Epithelial cell of esophagus (primary cell): ENCODE data around the gene FHIT.

Experiments used
- DNase-seq: peaks from one replicate; pipeline ENCODE4 v3.0.0; 2010; ENCODE audit warnings: low read depth
- H3K4me3 ChIP-seq: 2 replicates; pipeline ENCODE4 v1.5.1; 2011; ENCODE audit warnings: mild to moderate bottlenecking, low read length, control low read depth
- TF ChIP-seq, protein P1 (sequence below): IDR thresholded peaks from 2 replicates; pipeline ENCODE4 v1.5.1; 2011; ENCODE audit warnings: low read depth, mild to moderate bottlenecking, low read length, control low read depth, inconsistent platforms; ENCODE audit not compliant: insufficient read depth; ENCODE audit errors: missing control alignments

Gene FHIT

DNA sequence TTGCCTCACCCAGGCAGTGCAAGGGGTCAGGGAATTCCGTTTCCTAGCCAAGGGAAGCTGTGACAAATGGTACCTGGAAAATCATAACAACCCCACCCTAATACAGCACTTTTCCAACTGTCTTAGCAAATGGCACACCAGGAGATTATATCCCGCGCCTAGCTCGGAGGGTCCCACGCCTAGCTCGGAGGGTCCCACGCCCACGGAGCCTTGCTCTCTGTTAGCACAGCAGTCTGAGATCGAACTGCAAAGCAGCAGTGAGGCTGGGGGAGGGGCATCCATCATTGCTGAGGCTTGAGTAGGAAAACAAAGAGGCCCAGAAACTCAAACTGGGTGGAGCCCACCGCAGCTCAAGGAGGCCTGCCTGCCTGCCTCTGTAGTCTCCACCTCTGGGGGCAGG is 208.1 kb downstream of the FHIT start:
- no peak for DNase-seq
- TF ChIP-seq, protein P1, sequence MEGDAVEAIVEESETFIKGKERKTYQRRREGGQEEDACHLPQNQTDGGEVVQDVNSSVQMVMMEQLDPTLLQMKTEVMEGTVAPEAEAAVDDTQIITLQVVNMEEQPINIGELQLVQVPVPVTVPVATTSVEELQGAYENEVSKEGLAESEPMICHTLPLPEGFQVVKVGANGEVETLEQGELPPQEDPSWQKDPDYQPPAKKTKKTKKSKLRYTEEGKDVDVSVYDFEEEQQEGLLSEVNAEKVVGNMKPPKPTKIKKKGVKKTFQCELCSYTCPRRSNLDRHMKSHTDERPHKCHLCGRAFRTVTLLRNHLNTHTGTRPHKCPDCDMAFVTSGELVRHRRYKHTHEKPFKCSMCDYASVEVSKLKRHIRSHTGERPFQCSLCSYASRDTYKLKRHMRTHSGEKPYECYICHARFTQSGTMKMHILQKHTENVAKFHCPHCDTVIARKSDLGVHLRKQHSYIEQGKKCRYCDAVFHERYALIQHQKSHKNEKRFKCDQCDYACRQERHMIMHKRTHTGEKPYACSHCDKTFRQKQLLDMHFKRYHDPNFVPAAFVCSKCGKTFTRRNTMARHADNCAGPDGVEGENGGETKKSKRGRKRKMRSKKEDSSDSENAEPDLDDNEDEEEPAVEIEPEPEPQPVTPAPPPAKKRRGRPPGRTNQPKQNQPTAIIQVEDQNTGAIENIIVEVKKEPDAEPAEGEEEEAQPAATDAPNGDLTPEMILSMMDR: no peak
- H3K4me3 ChIP-seq: no peak overlapping the region

DNA sequence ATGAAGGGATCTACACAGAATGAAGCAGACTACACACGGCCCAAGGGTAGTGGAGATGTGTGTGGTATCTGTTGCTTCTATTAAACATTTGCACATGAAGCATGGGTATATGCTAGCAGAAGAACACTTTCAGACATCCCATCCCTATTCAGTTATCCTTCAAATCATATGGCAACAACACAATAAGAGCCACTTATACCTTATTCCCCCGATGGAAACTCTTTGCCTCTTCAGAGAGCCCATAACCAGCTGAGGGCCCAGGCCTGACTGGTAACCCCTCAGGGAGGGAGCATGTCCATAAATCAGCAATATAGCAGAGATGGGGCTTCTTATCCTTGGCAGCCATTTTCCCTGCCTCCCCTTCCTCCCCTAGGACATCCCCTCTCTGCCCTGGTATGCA is 210.6 kb downstream of the FHIT start:
- DNase-seq: no peak
- TF ChIP-seq, protein P1: no peak

DNA sequence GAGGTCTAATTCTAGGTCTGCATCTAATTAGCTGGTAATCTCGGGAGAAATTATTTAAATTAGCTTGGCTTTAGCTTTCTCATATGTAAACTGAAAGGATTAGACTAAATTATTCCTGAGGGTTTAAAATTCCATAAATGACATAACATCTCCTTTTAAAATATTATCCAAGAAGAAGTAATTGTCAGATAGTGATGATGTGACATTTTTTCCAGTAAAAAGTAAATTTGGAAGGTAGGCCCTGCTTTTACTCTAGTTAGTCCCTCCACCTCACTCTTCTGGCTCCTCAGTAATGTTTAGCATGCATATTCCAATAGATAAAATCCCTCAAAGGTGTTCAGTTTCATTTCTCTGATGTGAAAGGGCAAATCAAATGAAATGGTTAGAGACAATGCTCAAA is 215.7 kb downstream of the FHIT start:
- DNase-seq: no peak
- H3K4me3 ChIP-seq: no peak overlapping the region
- TF ChIP-seq, protein P1: no peak

More for the DNA sequence above, 210.6 kb downstream of the FHIT start:
- no peak overlapping the region for H3K4me3 ChIP-seq

DNA sequence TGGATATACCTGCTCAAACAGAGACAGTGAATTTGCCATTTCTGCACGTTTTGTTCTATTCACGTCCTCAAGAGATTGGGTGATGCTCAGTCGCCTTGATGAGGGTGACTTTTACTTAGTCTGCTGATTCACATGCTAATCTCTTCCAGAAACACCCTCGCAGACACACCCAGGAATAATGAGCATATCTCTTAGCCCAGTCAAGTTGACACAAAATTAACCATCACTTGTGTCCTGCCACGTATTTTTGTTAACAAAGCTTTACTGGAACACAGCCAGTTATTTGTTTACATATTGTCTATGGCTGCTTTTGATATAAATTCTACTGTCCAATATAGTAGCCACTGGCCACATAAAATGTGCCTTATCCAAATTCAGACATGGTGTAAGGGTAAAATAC is 218.3 kb downstream of the FHIT start:
- no peak for DNase-seq
- TF ChIP-seq, protein P1: no peak
- no peak overlapping the region for H3K4me3 ChIP-seq

DNA sequence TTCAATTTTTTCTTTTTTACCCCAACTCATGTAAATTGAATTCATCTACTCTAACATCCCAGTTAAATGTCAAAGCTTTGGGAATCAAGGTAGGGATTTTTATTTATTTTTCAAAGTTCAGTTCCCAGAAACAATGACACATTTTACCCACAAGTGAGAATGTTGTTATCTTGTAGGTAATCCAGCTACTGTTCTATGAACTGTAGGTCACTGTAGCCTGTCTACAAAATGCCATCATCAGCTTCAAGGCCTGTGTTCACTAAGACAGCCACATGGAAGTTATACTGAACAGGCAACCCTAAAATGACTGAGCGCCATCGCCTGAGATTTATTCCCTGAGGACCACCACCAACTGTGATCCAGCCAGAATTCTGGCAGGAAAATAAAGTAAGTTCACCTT is 219.7 kb downstream of the FHIT start:
- TF ChIP-seq, protein P1: no peak
- no peak for DNase-seq
- H3K4me3 ChIP-seq: no peak overlapping the region

DNA sequence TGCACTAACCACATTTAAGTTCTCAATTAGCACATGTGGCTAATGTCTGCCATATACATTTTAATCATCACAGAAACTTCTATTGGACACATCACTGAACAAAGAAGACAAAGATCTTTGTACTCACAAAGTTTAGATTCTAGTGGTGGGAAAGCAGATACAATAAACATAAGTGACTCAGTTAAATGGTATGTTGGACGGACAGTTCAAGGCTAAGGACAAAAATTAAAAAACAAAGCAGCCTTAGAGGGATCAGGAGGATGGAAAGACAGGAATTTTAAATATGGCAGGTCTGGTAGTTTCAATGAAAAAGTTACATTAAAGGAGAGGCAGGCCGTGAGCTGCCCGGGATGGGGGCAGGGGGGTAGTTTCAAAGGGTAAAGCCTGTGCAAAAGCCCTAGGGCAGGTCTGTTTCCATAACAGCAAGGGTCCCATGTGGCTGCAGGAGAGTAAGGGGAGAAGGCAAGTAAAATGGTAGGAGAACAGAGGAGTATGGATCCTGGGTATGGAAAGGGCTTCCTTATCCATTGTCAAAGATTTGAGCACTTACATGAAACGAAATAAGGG is 220.7 kb downstream of the FHIT start:
- TF ChIP-seq, protein P1: no peak
- DNase-seq: no peak
- no peak overlapping the region for H3K4me3 ChIP-seq

DNA sequence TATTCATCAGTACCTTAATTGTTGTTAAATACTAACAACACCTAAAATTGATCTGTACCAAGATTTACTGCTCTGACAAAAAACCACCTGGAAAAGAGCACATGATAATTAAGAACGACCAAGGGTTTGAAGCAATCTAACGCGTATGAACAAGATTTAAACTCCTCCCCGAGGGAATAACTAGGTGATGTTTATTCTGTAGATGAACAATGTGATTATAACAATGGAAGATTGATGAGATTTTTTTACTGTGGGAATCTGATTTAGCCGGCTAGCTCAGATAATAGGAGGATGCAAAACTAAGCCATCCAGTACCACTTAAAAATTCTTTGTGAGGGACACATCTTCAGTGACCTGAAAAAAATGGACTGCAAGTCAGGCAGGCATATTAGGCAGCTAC is 222.1 kb downstream of the FHIT start:
- DNase-seq: no peak
- TF ChIP-seq, protein P1: no peak
- H3K4me3 ChIP-seq: no peak overlapping the region
